Erythroblast (primary cell): ENCODE measurements around the gene PPP3CA.

ENCODE experiments used
- GATA1 ChIP-seq: IDR thresholded peaks from 2 replicates; pipeline ENCODE4 v1.6.1; 2011; ENCODE audit warnings: low read depth, mild to moderate bottlenecking, control low read depth, low read length, moderate library complexity
- POLR2A ChIP-seq: IDR thresholded peaks from 2 replicates; pipeline ENCODE4 v1.6.1; 2011; ENCODE audit warnings: mild to moderate bottlenecking, low read length

GRCh38 chr4:100979736-100980135 is 367.6 kb downstream of the PPP3CA start:
- TF ChIP-seq POLR2A (no peak), GATA1 (no peak)
